ENCODE measurements around the gene LIAS.
"Not testable (repeated sequence)": the region's sequence is repeated elsewhere in the genome, so short reads cannot be mapped to it uniquely, and the experiment has no call there.

Gene LIAS

GRCh38 chr4:39458505-39459300, at the start of gene LIAS, which contains the start of gene RPL9:
LIAS (plus strand) TSS chr4:39459056; CDS start chr4:39459118, 62 bp downstream.
RPL9 (minus strand) TSS chr4:39458922; CDS start chr4:39458439, 483 bp downstream.
- peak; percentile 99 for DNase-seq (ENCODE audit: low read depth)

DNA sequence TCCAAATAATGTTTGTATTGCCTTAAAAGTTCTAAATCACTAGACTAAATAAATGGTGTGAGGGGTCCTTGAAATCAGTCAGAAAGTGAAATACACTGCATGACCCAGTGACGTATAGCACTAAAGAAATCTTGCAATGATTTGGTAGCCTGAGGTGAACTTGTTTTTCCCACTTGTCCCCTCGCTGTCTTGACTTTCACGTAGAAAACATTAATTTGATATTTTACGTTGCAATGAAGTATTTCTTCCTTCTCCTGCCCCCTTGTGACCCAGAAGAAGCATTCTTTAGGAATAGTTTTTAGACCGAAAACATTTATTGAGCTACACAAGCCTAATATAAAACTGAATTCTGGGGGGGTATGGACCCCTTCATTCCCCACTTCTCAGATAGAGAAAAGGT, 48.4 kb upstream of the LIAS start:
- no peak for DNase-seq (ENCODE audit: low read depth)

DNA sequence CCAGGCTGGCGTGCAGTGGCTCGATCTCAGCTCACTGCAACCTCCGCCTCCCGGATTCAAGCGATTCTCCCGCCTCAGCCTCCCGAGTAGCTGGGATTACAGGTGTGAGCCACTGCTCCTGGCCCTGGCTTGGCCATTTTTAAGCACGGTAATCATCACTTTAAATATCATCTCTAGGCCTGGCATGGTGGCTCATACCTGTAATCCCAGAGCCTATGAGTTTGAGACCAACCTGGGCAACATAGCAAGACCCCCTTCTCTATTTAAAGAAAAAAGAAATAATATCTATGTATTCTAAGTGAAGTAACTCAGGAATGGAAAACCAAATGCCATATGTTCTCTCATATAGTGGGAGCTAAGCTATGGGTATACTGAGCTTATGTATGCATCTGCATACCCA, 47.3 kb upstream of the LIAS start:
- not testable (repeated sequence) for DNase-seq (ENCODE audit: low read depth)

DNA sequence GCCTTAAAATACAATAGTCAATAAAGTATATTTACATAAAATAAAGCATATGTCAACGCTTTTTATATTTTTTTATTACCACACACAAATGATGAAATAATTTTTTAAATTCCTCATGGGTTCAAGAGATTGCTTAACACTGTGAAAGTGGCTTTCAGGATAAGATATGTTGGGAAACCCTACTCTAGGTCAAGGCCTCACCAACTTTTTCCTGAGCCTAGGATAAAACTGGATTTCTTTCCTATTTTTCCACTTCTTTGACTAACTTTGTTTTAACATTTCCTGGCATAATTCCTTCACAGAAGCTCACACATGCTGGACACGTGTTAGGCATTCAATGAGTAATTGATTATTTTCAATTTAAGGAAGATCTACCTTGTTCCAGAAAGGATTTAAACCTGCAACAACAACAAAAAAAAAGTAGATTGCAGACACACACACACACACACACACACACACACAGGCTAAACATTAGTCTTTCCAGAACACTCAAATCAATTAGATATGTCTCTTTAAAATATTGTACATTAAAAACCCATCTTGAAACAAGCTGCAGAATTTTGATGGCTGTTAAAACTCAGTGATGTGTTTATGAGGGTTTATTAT, 43.1 kb upstream of the LIAS start:
- DNase-seq (ENCODE audit: low read depth) = no peak

GRCh38 chr4:39422247-39422646, 36.6 kb upstream of the LIAS start:
- no peak for DNase-seq (ENCODE audit: low read depth)

DNA sequence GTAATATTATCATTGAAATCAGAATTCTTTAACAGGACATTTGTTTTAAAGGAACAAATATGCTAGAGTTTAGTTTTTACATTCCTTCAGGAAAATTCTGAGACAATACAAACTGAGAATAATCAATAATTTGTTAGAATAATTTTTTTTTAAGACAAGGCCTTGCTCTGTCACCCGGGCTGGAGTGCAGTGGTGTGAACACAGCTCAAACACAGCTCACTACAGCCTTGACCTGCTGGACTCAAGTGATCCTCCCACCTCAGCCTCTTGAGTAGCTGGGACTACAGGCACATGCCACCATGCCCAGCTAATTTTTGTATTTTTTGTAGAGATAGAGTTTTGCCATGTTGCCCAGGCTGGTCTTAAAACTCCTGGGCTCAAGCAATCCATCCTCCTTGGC, 33.6 kb upstream of the LIAS start:
- DNase-seq (ENCODE audit: low read depth) = not testable (repeated sequence)

GRCh38 chr4:39426728-39427127, 32.1 kb upstream of the LIAS start:
- no peak for DNase-seq (ENCODE audit: low read depth)

DNA sequence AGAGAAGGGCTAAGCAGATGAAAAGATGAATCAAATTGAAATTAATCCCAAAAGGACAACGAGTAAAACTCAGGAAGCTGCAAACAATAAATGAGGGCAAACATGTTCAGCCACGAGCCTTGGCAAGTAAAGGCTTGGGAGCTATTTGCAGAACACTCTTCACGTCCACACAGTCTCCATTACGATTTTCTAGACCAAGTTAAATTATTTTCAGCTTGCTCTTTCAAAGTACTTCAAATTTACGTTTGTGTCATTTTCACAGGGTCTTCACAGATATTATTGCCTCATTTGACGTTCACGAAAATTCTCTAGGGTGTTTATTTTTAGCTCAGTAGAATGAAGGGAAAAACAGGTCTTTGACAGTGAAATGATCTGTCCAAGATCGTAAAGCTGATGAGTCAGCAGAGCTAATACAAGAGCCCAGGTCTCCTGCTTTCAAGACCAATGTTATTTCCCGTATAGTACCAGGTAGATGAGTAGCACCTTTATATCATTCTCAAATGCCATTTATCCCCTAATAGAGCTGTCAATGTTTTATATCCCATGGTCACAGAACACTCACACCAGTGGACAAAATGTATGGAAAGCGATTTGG, 31.2 kb upstream of the LIAS start:
- no peak for DNase-seq (ENCODE audit: low read depth)

GRCh38 chr4:39429476-39430334, 29.2 kb upstream of the LIAS start:
- no peak for DNase-seq (ENCODE audit: low read depth)

DNA sequence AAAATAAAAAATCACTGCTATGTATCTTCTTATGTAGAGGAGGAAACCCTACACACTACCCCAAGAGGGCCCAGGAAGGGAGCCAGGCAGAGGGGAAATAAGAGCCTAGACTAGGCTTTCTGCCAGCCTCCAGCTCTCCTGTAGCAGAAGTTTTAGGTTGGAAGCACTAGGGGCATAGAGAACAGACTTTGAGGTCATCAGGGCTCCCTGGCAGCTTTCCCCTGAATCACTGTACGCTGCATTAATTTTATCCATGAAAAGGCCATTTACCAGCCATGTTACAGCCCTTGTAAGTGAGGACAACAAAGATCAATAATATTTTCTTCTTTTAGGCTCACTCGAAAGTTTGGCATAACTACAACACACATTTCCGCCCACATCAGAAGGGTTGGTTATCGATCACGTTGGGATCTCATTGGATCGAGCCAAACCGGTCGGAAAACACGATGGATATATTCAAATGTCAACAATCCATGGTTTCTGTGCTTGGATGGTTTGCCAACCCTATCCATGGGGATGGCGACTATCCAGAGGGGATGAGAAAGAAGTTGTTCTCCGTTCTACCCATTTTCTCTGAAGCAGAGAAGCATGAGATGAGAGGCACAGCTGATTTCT, 24.9 kb upstream of the LIAS start:
- DNase-seq (ENCODE audit: low read depth) = no peak

DNA sequence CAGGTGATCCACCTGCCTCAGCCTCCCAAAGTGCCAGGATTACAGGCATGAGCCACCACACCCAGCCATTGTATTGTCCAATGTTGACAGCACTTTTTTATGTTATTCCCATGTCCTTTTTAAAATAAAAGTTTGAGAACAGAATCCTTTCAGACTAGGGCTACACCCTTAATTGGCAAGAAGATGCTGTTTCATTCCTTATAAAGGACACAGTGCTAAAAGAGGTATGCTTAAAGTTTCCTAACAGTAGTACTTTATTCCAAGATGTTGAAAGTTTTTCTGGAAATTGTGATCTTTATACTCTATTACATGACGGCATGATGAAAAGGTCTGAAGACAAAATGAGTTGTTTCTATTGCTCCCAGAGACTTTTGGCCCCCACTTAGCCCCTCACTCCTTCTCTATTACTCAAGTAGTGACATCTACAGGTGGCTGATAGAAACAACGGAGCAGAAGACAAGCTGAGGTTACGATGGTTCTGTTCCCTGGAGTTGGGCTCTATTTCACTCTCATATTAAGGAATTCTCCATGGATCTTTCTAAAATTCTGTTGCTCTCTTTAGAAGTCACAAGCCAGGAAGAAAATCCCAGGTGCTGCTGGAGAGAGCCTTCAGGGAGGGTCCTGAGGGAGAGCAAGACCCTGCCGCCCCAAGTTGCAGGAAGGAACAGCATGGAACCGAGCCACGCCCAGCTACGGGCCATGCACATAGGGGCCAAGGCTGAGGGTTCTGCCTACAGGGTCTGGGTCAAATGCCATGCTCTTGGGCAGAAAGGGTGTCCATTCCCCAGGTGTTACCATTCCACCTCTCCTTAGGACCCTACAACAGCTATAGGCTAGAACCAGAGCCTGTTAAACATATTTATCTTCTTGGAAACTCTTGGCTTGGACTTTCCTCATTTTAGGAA, 22.9 kb upstream of the LIAS start:
- no peak for DNase-seq (ENCODE audit: low read depth)

DNA sequence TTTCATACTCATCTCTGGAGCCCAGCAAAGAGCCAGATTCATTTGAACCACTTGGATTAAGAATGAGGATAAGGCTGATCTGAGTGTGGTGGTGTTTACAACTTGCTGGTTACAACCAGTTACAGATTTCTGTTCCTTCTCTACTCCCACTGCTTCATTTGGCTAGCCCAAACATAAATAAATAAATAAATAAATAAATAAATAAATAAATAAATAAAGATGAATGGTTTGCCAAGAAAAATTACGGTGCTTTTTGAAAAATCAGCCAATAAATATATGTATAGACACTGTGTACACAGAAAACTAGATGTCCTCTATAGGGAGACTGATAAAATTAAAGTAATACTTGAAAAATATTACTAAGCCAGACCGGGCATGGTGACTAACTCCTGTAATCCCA, 17.3 kb upstream of the LIAS start:
- no peak for DNase-seq (ENCODE audit: low read depth)

- DNase-seq (ENCODE audit: low read depth) = no peak
Observed at GRCh38 chr4:39442998-39443397, 15.9 kb upstream of the LIAS start.

GRCh38 chr4:39446483-39446841, 12.4 kb upstream of the LIAS start:
- no peak for DNase-seq (ENCODE audit: low read depth)

DNA sequence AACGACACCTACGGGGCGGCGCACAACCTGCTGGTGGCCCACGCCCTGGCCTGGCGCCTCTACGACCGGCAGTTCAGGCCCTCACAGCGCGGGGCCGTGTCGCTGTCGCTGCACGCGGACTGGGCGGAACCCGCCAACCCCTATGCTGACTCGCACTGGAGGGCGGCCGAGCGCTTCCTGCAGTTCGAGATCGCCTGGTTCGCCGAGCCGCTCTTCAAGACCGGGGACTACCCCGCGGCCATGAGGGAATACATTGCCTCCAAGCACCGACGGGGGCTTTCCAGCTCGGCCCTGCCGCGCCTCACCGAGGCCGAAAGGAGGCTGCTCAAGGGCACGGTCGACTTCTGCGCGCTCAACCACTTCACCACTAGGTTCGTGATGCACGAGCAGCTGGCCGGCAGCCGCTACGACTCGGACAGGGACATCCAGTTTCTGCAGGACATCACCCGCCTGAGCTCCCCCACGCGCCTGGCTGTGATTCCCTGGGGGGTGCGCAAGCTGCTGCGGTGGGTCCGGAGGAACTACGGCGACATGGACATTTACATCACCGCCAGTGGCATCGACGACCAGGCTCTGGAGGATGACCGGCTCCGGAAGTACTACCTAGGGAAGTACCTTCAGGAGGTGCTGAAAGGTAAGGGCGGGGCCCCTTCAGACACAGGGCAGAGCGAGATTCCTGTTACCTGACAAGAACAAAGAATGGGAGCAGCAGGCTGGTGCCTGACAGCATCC, 11.8 kb upstream of the LIAS start:
- DNase-seq (ENCODE audit: low read depth) = no peak

DNA sequence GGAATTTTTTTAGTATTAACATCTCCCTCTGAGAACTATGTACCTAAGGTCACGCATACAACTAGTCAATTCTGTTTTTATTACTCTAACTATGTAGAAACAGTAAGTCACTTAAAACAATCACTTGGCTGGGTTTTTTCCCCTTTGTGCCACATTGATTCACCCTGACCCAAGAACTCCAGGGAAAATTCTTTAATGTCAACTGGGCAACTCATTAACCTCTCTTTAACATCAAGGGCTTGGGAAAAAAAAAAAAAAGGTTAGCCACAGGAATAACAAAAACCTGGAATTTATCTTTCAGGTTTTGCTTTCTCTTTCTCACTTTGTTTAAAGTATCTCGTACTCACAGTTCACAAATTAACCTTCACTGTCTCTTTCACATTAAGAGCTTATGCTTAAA, 8.2 kb upstream of the LIAS start:
- DNase-seq (ENCODE audit: low read depth) = no peak

GRCh38 chr4:39451423-39452023, 7.3 kb upstream of the LIAS start:
- no peak for DNase-seq (ENCODE audit: low read depth)

DNA sequence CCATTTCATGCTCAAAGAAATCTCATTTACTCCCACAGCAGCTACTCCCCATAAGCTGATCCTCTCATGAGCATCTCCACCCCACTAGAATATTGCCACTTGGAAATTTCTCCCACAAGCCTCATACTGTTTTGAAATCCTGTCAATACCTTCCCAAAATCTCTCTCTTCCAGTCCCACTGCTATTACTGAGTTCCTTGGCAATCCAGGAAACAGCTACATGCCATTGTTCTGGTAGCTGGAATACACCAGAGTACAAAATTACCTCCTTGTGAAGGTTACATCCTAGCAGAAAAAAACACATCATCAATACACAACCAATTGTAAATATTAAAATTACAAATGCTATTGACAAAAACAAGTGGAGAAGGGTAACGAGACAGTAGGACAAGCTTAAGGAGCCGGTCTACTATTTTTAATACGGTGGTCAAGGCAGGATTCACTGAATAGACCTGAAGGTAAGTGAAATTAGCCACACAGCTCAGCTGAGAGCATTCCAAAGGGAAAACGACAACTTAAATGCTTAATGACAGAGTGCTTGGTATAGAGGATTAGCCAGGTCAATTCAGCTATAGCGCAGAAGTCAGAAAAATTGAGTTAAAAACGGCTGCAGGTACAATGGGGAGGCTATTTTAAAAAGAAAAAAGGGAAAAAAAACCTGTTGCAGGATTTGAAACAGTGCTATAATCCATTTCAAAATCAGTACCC, 6.5 kb upstream of the LIAS start:
- no peak for DNase-seq (ENCODE audit: low read depth)

All from CMK (cell line).